ENCODE measurements around the gene NAPSA. TPM values are rescaled to one million over a fixed set of nuclear protein-coding genes. Genes with fewer than 3 reads are reported as not detected.
A peak's percentile ranks its signal among the peaks of the same experiment; 100 is the strongest.

The NAPSA gene
- total and polyA plus RNA-seq, 2 of the 8 experiments (the other 6 are each of a cell fraction or from before 2014, with no cell fraction given): 0.71 to 0.73 TPM

- FAIRE-seq (no peak), DNase-seq (ENCODE audit: low read depth in 1 of 2, low spot score in 2 of 2) (no peak)
- peak overlapping the region; percentile 97 for H4K8ac ChIP-seq (ENCODE audit: extremely low read depth, insufficient read depth, low read length)
- peak overlapping the region; percentile 23 for H3K23ac ChIP-seq (ENCODE audit: insufficient read length)
- H3K14ac ChIP-seq (ENCODE audit: insufficient read length): no peak overlapping the region
- peak overlapping the region; percentile 6 for H3K4ac ChIP-seq (replicated peaks; ENCODE audit: insufficient read length, low read depth, low read length)
- H3K4me1 ChIP-seq (replicated peaks in 1 of 4; ENCODE audit: control insufficient read depth in 3 of 4, insufficient read depth in 4 of 4, low read length in 3 of 4): peaks cover 0 to 3% (median under 1%) of the 10 kb centered on the region in 4 experiments; a peak in 4 of 7 replicates
- H2BK120ac ChIP-seq (replicated peaks; ENCODE audit: low read depth, low read length): no peak overlapping the region
- H3K27ac ChIP-seq (ENCODE audit: low read depth, low read length): peak overlapping the region; percentile 75
- H3K36me3 ChIP-seq (ENCODE audit: control insufficient read depth in 2 of 4, insufficient read depth in 4 of 4, low read length in 3 of 4): peaks cover 7 to 28% (median 21%) of the 10 kb centered on the region in 4 experiments; a peak in 7 of 8 replicates
- no peak overlapping the region for H2BK15ac ChIP-seq (ENCODE audit: low read length)
- TF ChIP-seq CEBPB (IDR thresholded peaks at IDR 0.05; ENCODE audit: low read depth, low read length): no peak
- TF ChIP-seq SIN3A (conservative IDR thresholded peaks at IDR 0.05 in 1 of 2, IDR thresholded peaks at IDR 0.05 in 1 of 2; ENCODE audit: low read depth in 1 of 2, low read length in 2 of 2): 0 out of 4 replicates have a peak, but pooled peaks of 1 of the 2 experiments have one; percentile 23
- TF ChIP-seq POU5F1 (IDR thresholded peaks at IDR 0.05; ENCODE audit: low read depth, low read length): no peak
- TF ChIP-seq SAP30 (IDR thresholded peaks at IDR 0.05; ENCODE audit: insufficient read depth, insufficient replicate concordance, low read length): peak; percentile 71
- TF ChIP-seq SIRT6 (IDR thresholded peaks at IDR 0.05; ENCODE audit: low read length): no peak
- 0 out of 2 replicates have a peak overlapping the region, but pooled peaks have one; percentile 6 for H2BK12ac ChIP-seq (ENCODE audit: low read depth, low read length)
- CTCF ChIA-PET (ENCODE audit: partially characterized antibody): interaction anchor here (1.1 to 1.8 kb wide), 6 partner anchors 14 to 411 kb away, joined by 3 to 5 read pairs (median 4); no protein-coding TSS in a partner anchor
- H3K9ac ChIP-seq (replicated peaks in 1 of 4; ENCODE audit: extremely low read depth in 1 of 4, low read depth in 3 of 4, low read length in 3 of 4): peak overlapping the region; percentile 85 to 88 (median 88)
- POLR2A ChIA-PET (ENCODE audit: partially characterized antibody): interaction anchor here (0.7 to 4.0 kb wide), 27 partner anchors 9 to 94 kb away, joined by 3 to 28 read pairs (median 4); partner anchors contain the start of genes KCNC3, NAPSA and NR1H2
- H2BK5ac ChIP-seq (ENCODE audit: low read depth, low read length): peak overlapping the region; percentile 90; the same call in 1 of the 2 replicates
- H3K79me2 ChIP-seq (ENCODE audit: control insufficient read depth in 1 of 2, insufficient read depth in 2 of 2, low read length in 2 of 2): peaks cover 12 to 45% of the 10 kb centered on the region in 2 experiments; a peak in 3 of 4 replicates
- H3K27me3 ChIP-seq (replicated peaks in 1 of 4; ENCODE audit: control insufficient read depth in 3 of 4, extremely low read depth in 1 of 4, insufficient read depth in 3 of 4, low read length in 3 of 4): no peaks in the 10 kb centered on the region
- 0 out of 2 replicates have a peak overlapping the region, but pooled peaks have one; percentile 2 for H2AFZ ChIP-seq (ENCODE audit: low read length)
- H4K20me1 ChIP-seq (replicated peaks in 1 of 2; ENCODE audit: control insufficient read depth in 1 of 2, insufficient read depth in 2 of 2, low read length in 2 of 2): peaks cover 5 to 17% of the 10 kb centered on the region in 2 experiments
- peaks cover 12% of the 10 kb centered on the region for H3K79me1 ChIP-seq (ENCODE audit: low read depth, low read length)
- peaks cover 9% of the 10 kb centered on the region; the same call in 1 of the 2 replicates for H3K23me2 ChIP-seq (ENCODE audit: low read depth, low read length)
- peak overlapping the region; percentile 57 for H4K91ac ChIP-seq (replicated peaks; ENCODE audit: insufficient read length, low read length)
- no peak overlapping the region for H2BK20ac ChIP-seq (ENCODE audit: low read length)
- H3K4me3 ChIP-seq (ENCODE audit: extremely low read depth in 1 of 4, insufficient read depth in 2 of 4, low read depth in 3 of 4, low read length in 4 of 4): peak overlapping the region; percentile 63 to 91 (median 89)
- H2AK5ac ChIP-seq (ENCODE audit: low read depth, low read length): no peak overlapping the region
- peak overlapping the region; percentile 70 for H3K56ac ChIP-seq (replicated peaks; ENCODE audit: insufficient read length, low read depth, low read length)
- WGBS, 2 experiments (ENCODE audit: extremely low coverage in 1 of 2, insufficient coverage in 1 of 2, insufficient read length in 1 of 2, insufficient replicate concordance in 2 of 2, low coverage in 1 of 2, low lambda C conversion rate in 2 of 2, missing lambda C conversion rate in 1 of 2): 23% methylated on average over 25 of the region's 26 CpGs; no CpG with 5 or more reads in 1 of the 2 experiments
- H3K9me3 ChIP-seq (ENCODE audit: insufficient read depth in 2 of 2, low read depth in 1 of 2, low read length in 1 of 2): no peaks in the 10 kb centered on the region
- H3K18ac ChIP-seq (ENCODE audit: extremely low read depth, low read length): peak overlapping the region; percentile 4; the same call in 1 of the 2 replicates
- peak overlapping the region; percentile 36 for H4K5ac ChIP-seq (ENCODE audit: insufficient read length, low read depth, low read length)
- peak overlapping the region; percentile 94 to 95 for H3K4me2 ChIP-seq (ENCODE audit: insufficient read depth in 1 of 2, low read depth in 2 of 2, low read length in 2 of 2)
Observed at GRCh38 chr19:50384685-50385535, 19.5 kb upstream of the NAPSA start.

Data from H1 (cell line).